Hematopoietic multipotent progenitor cell (in vitro differentiated cells): ENCODE results near the gene GFI1. TPM values are rescaled to one million over a fixed set of nuclear protein-coding genes. Genes with fewer than 3 reads are reported as not detected.

ENCODE experiments used
- total RNA-seq: library from RNA; depleted of rRNA; stranded (reverse); fragments of >200 nt; gene quantifications from one replicate; pipeline ENCODE4 v1.2.3, GENCODE V29; 2012

Gene GFI1
- total RNA-seq, 1 donor, result 15.9 TPM

Other genes with a start within 250 kb of the GFI1 start
- 2.7 TPM for gene GLMN, start 187.9 kb downstream of the GFI1 start, total RNA-seq
- gene RPAP2, start 187.9 kb downstream of the GFI1 start, total RNA-seq, result 4.8 TPM